HG02852 (cell line): Measurements from ENCODE around the gene ALG6.
"Not testable (repeated sequence)": the region's sequence is repeated elsewhere in the genome, so short reads cannot be mapped to it uniquely, and the experiment has no call there.

Experiments
- ATAC-seq: cut with Tn5 transposase; IDR thresholded peaks from one replicate; pipeline ENCODE4 v1.9.1; 2021; ENCODE audit warnings: mild to moderate bottlenecking, moderate library complexity; ENCODE audit not compliant: unreplicated experiment

Gene ALG6

DNA sequence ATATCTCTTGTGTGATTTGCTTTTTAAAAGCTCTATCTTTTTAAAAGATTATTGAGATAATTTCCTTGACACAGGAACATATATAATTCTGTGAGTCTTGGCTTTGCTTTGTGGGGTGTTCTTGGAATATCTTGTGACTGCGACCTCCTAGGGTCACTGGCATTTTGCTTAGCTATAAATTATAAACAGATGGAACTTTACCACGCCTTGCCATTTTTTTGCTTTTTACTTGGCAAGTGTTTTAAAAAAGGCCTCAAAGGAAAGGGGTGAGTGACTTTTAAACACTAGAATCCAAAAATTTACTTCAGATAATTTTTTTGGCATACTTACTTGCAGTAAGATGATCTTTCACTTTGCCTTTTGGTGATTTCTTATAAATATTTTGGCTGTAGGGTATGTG, 43.6 kb downstream of the ALG6 start:
- no peak for ATAC-seq

GRCh38 chr1:63413394-63413793, 46.0 kb downstream of the ALG6 start:
- no peak for ATAC-seq

DNA sequence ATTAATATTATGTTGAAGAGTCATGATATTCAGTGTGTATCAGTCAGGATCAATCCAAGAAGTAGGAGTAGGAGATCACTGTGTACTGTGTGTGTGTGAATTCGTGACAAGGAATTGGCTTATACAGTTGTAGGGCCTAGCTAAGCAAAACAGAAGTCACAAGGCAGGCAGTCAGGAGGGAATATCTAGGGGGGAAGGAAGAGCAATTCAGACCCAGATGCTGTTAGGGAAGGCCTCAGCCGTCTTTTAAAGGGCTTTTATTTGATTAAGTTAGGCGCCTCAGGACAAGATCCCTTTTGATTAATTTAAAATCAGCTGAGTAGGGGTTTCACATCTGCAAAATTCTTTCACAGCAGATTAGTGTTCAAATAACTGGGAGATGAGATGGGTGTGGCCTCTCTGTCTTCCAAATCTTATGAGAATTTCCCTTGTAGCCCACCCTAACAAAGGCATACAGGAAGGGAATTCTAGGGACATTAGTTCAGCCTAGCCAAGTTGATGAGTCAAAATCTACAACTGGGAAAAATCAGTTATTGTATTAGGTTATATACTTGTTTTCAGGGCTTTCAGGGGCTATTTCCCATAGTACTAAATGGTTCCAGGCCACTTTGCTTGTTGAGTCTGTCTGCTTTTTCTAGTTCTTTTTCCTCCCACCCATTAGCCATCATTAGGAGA, 47.4 kb downstream of the ALG6 start:
- no peak for ATAC-seq

GRCh38 chr1:63418101-63418500, 50.7 kb downstream of the ALG6 start:
- ATAC-seq, result no peak

- ATAC-seq, result not testable (repeated sequence)
Measured at GRCh38 chr1:63420746-63421145, 53.3 kb downstream of the ALG6 start.

DNA sequence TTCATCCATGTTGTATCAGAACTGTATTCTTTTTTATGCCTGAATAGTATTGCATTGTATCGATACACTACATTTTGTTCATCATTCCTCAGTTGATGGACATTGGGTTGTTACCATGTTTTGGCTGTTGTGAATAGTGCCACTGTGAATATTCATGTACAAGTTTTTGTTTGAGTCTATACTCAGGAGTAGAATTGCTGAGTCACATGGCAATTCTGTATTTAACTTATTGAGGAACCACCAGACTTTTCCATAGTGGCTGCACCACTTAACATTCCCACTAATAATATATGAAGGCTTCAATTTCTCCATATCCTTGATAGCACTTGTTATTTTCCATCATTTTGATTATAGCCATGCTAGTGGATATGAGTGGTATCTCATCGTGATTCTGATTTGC, 56.2 kb downstream of the ALG6 start:
- ATAC-seq, result no peak

- ATAC-seq, result no peak
Measured at GRCh38 chr1:63428815-63429214, 61.4 kb downstream of the ALG6 start.

- no peak for ATAC-seq
Measured at GRCh38 chr1:63429281-63429680, 61.9 kb downstream of the ALG6 start.

- no peak for ATAC-seq
Measured at GRCh38 chr1:63435161-63435560, 67.7 kb downstream of the ALG6 start.

- no peak for ATAC-seq
Measured at GRCh38 chr1:63442141-63442475, 74.7 kb downstream of the ALG6 start.

DNA sequence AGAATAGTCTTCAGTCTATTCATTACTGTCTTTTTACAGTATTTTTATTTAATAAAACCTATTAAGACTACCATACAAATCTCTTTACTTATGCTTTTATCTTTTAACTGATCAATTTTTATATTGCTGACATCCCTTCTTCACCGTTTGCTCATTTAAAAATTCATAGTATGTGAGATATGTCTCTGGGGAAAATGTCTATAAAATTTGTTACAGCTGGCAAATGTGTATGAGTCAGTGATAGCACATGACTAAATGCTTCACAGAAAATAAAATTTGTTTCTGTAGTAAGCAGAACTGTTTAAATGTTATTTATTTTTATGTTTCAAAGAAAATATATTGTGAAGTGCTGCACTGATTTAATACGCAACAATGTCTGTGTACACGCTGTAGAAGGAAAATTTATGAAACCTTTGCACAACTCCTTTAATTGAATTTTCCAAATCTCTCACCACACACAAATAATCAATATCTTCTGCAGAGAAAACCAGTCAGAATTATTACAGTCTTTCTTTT, 81.4 kb downstream of the ALG6 start:
- ATAC-seq, result no peak

DNA sequence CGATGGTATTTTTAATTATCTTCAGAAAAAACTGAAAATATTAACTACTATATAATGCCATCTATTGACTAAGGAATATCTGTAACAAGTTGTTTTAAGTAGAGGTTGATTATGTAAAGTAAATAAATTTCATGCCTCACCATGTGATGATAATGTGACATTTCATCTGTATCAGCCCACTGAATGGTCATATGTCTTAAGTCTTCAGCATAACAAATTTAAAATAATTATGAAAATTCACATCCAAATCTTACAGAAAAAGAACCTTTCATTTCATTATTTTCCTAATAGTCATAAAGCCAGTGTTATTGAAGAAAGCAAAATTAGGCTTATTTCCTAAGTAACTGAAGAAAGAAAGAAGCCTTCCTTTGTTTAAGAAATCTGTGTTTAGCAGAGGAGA, 83.0 kb downstream of the ALG6 start:
- ATAC-seq, result no peak

DNA sequence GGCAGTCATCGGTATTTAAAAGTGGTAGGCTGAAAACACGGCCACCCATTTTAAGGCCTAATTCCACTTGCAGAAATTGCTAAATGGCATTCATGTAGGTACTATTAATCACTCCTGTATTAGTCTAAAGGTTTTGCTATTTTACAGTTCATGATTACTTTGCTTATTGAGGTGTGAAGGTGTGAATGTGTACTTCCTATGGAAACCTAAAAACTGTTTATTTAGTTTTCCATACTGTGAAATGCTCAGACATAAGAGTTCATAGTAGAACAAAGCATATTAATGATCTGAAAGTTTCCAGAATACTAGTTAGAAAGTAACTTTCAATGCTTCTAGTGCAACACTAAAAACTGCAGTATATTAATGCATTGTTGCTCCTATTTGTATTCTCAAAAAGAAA, 85.8 kb downstream of the ALG6 start:
- ATAC-seq, result no peak

GRCh38 chr1:63454269-63454668, 86.8 kb downstream of the ALG6 start:
- no peak for ATAC-seq

DNA sequence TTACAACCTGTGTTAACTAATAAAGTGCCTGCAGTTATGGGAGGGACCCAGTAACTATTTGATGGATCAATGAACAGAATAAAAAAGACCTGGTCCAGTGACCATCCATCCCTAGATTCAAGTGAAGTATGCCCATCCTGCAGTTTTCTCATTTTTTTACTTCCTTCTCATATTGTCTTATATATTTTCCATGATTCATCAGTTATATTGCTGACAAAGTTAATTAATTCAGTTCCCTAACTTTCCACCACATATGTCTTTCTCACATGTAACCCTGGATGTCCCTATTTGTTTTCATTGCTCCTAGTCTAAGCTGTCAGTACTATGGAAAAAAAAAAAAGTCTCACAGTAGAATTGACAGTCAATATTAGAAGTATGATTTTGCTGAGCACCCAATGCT, 91.3 kb downstream of the ALG6 start:
- no peak for ATAC-seq

DNA sequence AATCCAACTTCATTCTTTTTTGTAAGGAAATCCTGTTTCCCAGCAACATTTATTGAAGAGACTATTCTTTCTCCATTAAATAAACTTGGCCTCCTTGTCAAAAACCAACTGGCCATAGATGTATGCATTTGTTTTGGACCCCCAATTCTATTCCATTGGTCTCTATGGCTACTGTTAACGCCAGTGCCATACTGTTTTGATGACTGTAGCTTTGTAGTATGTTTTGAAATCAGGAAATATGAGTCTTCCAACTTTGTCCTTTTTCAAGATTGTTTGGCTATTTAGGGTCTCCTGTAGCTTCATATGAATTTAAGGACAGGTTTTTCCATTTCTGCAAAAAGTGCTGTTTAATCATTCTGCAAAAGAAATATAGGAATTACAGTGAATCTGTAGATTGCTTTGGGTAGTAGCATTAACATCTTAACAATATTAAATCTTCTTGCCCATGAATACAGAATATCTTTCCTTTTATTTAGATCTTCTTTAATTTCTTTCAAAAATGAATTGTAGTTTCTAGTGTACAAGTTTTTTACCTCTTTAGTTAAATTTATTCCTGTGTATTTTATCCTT, 94.3 kb downstream of the ALG6 start:
- ATAC-seq, result no peak

DNA sequence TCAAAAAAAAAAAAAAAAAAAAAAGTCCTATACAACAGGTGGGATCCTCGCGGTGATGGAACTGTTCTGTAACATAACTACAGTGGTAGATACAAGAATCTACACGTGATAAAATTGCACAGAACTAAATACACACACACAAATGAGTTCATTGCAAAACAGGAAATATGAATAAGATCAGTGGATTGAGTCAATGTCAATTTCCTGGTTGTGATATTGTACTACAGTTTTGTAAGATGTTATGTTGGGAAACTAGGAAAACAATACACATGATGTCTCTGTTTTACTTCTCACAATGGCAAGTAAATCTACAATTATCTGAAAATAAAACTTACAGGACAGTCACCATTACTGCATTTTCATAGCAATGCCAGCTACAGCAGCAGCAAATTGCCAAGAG, 95.8 kb downstream of the ALG6 start:
- ATAC-seq, result no peak

- no peak for ATAC-seq
Measured at GRCh38 chr1:63466181-63466580, 98.8 kb downstream of the ALG6 start.

DNA sequence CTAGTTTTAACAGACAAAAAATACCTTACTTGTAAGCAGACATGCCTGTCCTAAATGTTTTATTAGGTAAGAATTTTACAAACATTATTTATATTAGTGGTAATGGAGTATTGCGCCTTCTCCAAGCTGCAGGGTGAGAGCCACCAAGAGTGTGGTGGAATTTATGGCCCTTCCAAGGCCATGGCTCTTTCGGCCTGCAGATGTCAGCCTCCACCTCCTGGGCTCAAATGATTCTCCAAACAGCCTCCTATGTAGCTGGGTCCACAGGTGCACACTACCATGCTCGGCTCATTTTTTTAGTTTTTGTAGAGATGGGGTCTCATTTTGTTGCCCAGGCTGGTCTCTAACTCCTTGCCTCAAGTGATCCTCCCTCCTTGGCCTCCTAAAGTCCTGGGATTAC, 99.3 kb downstream of the ALG6 start:
- ATAC-seq, result no peak

DNA sequence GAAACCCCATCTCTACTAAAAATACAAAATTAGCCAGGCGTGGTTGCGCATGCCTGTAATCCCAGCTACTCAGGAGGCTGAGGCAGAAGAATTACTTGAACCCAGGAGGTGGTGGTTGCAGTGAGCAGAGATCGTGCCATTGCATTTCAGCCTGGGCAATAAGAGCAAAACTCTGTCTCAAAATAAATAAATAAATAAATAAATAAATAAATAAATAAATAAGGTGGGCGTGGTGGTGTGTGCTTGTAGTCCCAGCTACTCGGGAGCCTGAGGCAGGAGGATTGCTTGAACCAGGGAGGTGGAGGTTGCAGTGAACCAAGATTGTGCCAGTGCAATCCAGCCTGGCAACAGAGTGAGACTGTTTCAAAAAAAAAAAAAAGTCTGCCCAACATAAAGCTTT, 101.3 kb downstream of the ALG6 start:
- ATAC-seq, result not testable (repeated sequence)

DNA sequence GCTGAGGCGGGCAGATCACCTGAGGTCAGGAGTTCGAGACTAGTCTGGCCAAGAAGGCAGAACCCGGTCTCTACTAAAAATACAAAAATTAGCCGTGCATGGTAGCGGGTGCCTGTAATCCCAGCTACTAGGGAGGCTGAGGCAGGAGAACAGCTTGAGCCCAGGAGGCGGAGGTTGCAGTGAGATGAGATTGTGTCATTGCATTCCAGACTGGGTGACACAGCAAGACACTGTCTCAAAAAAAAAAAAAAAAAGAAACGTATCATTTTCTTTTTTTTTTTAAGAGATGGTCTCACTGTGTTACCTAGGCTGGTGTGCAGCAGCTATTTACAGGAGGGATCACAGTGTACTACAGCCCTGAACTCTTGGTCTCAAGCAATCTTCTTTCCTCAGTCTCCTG, 108.3 kb downstream of the ALG6 start:
- no peak for ATAC-seq

DNA sequence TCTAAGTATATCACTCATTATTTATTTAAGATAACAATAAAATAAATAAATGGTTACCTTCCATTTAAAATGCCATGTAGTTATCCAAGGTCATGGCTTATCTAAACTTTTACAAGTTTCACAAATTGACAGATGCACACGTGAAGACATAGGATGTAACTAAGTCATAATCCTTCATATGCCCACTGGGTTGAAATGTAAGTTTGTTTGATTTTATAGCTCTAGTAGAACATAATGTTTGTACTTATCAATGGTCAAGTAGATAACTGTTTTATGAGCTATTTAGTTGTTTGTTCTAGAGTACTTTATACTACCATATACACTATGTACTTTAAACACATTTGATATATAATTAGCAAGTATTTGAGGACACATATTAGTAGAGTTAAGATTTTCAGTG, 112.6 kb downstream of the ALG6 start:
- ATAC-seq, result no peak

DNA sequence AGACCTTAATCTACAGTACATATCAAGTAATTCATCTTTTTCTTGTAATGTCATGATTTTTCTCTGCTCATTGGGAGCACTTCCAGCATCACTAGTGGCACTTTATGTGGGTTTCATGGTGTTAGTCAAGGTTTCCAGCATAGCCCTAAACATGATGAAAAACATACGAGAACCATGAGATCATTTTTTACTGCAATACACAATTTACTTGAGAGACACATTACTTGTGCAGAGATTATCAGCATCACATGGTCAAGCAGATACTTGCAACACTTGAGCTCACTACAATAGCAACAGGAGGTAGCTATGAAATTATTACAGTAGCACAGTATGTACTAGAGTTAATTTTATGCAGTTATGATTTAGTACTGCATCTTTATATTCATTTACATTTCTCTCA, 119.2 kb downstream of the ALG6 start:
- ATAC-seq, result no peak
